Measurements from ENCODE around the gene RBBP6.

DNA sequence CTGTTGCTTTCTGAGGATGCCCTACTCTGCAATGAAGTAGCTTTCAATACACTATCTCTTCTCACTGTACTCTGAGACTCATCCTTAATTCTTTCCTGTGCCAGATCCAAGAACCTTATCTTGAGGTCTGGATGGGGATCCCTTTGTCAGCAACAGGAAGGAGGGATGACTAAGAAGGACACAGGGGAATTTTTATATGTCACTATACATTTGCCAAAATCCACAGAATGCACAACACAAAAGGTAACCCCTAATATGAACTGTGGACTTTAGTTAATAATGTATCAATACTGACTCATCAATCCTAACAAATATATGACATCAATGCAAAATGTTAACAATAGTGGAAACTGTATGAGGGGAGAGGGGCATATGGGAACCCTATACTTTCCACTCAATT lies 4.7 kb upstream of the RBBP6 start:
- TF ChIP-seq, protein P1, sequence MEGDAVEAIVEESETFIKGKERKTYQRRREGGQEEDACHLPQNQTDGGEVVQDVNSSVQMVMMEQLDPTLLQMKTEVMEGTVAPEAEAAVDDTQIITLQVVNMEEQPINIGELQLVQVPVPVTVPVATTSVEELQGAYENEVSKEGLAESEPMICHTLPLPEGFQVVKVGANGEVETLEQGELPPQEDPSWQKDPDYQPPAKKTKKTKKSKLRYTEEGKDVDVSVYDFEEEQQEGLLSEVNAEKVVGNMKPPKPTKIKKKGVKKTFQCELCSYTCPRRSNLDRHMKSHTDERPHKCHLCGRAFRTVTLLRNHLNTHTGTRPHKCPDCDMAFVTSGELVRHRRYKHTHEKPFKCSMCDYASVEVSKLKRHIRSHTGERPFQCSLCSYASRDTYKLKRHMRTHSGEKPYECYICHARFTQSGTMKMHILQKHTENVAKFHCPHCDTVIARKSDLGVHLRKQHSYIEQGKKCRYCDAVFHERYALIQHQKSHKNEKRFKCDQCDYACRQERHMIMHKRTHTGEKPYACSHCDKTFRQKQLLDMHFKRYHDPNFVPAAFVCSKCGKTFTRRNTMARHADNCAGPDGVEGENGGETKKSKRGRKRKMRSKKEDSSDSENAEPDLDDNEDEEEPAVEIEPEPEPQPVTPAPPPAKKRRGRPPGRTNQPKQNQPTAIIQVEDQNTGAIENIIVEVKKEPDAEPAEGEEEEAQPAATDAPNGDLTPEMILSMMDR (IDR thresholded peaks at IDR 0.05), result no peak
- no peak for TF ChIP-seq POLR2A (IDR thresholded peaks at IDR 0.05)

Data from adrenal gland (tissue), 5 donors.